Skeletal muscle cell (primary cell): Measurements from ENCODE around the gene TAF8.
"Not testable (repeated sequence)": the region's sequence is repeated elsewhere in the genome, so short reads cannot be mapped to it uniquely, and the experiment has no call there.

Experiments used
- DNase-seq: peaks from one replicate; pipeline ENCODE4 v3.0.0-alpha.2; 2010; ENCODE audit warnings: low read depth
- H3K4me3 ChIP-seq: 2 replicates; pipeline ENCODE4 v1.5.1; 2011; ENCODE audit warnings: low read depth, mild to moderate bottlenecking, control low read depth, low read length, moderate library complexity

TAF8 gene

DNA sequence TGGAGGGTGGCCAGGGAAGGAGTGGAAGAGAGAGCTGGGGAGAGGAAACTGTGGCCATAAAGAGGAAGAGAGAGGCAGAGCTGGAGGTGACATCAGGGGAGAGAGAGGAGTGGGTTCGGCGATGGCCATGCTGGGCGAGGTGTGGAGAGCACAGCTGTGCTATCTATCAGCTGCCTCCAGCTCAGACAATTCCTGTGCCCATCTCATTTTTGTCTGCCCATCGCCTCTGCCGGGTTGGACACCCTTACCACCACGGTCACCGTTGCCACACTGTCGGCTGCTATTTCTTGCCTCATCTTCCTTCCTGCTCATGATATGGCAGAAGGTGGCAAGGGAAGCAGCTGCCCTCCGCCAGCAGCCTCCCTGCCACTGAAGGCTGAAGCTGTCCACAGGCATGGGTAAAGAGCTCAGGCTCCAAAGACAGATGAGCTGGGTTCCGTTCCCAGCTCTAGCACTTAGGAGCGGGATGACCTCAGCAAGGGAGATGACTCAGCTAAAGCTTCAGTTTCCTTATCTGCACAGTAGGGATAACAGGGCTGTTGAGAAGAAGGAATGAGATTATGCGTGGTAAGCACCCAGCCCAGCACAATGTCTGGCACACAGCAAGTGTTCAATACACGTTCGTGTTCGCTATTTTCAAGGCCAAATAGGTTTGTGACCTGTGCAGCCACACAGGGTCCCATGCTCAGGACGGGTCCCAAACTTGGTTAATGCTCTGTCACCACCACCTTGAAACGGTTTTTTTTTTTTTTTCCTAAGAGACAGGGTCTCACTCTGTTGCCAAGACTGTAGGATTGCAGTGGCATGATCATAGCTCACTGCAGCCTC, 21.9 kb upstream of the TAF8 start:
- H3K4me3 ChIP-seq = no peak overlapping the region
- no peak for DNase-seq

DNA sequence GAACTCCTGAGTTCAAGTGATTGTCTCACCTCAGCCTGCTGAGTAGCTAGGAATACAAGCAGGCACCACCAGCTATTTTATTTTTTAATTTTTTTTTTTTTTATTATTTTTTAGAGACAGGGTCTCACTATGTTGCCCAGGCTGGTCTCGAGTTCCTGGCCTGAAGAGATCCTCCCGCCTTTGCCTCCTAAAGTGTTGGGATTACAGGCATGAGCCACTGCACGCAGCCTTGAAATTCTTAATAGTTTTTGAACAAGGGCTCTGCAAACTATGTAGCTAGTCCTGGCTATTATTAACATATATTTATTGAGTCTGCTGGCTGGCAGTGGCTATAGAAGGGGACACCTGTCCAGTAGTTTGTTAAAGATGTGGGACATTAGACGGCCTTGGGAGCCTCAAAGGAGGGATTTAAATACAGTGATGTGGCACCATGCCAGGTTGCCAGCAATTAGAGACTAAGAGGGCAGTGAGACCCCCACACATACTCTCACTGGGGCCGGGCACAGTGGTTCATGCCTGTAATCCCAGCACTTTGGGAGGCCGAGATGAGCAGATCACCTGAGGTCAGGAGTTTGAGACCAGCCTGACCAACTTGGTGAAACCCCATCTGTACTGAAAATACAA, 21.1 kb upstream of the TAF8 start:
- DNase-seq = no peak

DNA sequence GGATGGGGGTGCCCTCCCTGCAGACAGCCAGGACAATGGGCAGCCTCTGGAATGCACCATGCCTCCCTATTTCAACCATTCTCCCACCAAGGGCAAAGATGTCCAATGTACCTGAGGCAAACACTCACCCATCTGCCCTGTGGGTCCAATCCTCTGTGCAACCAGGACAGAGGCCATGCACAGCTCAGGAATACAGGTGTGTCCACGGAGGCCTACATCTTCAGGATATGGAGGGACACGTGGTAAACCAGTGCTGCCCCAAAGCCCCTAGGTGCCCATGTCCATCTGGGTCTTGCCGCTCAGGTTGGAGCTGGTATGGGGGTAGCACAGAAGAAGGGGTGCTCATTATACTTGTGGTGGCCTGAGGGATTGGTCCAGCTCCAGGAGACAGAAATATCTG, 20.4 kb upstream of the TAF8 start:
- DNase-seq = no peak
- H3K4me3 ChIP-seq = no peak overlapping the region

More for the DNA sequence above, 21.1 kb upstream of the TAF8 start:
- H3K4me3 ChIP-seq = no peak overlapping the region

DNA sequence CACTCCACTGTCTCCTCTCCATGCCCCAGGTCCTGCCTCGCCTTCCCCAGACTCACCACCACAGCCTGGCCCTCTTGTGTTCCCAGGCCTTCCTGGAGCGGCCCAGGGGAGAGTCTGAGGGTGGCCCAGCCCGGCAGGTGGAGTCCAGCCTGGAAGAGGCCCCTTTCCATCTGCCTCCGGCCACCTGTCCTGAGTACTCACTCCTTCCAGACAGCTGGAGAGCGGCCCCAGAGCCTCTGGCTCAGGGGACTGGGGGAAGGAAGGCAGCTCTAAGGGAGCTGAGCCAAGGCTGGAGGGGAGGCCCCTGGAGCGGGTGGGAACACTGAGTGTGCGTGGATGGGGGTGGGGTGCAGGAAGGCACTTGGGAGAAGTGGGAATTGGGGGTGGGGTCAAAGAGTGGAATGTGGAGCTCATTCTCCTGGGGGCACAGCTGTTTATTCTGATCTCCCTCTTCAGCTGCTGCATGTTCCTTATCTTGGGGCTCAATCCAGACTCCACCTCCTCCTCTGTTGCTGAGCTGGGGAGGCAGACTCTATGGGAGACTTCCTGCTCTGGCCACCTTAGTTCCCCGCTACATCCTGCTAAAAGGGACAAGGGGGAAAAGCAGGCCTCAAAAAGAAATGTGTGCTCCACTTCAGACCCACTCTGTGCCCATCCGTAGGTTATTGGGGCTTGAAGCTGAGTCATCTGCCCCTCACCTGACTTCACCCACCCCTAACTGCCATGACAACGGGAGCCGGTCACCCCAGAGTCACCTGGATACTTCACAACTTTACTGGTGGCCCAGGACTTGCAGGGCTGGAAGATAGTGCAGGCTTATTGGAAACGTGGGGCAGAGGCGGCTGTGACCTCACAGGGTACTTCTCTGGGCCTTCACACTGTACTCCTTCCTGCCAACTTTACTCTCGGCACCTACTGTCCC, 19.5 kb upstream of the TAF8 start:
- no peak overlapping the region for H3K4me3 ChIP-seq
- DNase-seq = peak; percentile 75

DNA sequence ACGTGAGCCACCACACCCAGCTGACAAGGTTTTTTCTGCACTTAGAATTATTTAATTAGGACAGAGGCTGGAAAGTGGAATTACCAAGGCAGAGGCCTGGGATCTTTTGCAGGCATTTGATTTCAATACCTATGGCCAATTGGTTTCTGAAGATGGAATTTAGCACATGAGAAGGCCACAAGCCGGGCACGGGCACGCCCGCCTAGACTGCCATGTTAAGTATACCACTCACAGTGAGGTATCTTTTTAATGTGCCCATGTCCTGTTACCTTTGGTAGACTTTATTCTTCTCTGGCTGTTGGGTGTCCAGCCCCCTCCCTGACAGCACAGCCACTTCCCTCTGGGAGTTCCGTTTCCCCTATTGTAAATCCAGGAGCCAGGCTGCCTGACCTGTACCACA, 18.0 kb upstream of the TAF8 start:
- no peak for DNase-seq
- no peak overlapping the region for H3K4me3 ChIP-seq

DNA sequence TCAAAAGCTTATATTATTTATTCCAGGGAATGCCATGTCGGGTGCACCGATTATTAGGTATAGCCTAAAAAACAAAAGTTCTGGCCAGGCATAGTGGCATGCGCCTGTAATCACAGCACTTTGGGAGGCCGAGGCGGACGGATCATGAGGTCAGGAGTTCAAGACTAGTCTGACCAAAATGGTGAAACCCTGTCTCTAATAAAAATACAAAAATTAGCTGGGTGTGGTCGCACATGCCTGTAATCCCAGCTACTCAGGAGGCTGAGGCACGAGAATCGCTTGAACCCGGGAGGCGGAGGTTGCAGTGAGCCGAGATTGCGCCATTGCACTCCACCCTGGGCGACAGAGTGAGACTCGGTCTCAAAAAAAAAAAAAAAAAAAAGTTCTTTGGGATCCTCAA, 12.7 kb upstream of the TAF8 start:
- DNase-seq, H3K4me3 ChIP-seq: not testable (repeated sequence)

DNA sequence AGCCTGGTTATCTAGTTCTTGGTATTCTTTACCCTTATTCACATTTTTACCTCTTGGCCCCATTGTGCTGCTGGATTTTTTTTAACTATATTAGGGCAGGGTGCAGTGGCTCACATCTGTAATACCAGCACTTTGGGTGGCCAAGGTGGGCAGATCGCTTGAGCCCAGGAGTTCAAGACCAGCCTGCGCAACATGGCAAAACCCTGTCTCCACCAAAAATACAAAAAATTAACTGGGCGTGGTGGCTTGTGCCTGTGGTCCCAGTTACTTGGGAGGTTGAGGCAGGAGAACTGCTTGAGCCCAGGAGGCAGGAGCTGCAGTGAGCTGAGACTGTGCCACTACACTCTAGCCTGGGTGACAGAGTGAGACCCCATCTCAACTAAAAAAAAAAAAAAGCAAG, 12.2 kb upstream of the TAF8 start:
- no peak for DNase-seq
- no peak overlapping the region for H3K4me3 ChIP-seq

DNA sequence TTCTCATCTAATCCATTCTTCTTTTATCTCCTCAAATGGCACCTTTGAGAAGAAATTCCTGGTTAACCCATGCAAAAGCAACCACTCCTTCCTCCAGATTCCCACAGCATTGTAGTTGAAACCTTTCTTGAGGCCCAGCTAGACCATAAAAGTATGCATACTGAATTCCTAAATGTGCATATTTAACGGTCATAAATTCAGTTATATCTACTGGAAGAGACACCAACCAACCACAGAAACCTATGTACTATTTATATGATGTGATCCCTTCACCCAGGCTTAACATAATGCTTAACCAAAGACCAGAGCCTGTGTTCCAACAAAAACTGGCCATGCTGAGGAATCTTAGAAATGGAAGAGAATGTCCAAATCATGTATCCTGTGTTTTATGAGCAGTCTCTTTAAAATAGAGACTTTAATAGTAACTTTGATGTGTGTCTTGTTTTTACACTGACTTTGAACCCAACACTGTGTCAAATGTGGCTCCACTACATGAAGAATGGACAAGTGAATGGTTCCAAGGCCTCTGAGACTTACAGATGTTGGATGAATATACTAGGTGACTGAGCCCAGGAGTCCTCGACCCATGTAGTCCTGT, 11.4 kb upstream of the TAF8 start:
- DNase-seq = peak; percentile 45
- H3K4me3 ChIP-seq = no peak overlapping the region

DNA sequence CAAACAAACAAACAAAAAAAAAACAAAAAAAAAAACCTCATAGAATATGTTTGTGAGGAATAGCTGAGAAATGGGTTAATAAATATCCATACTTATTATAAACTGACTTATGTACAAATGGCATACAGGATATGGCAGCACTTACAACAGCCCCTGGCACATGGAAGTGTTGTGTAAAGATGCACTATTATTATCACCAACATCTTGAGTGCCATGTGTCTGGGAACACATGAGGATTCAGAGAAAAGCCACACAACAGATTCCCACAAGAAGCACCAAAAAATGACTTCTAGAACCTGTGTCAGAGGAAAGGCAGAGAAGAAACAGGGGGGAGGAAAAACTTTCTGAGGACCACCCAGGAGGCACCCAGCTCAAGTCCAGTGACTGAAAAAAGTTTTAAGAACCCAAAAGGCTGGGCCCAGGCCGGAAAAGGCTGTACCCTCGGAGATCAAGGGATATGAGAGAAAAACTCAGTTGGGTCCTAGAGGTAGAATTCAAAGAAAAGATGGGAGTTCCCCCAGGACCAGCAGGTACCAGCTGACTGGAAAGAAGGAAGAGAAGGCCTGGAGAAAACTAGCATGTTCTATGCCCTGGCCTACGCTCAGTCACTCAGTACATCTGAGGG, 9.4 kb upstream of the TAF8 start:
- DNase-seq = no peak
- no peak overlapping the region for H3K4me3 ChIP-seq

DNA sequence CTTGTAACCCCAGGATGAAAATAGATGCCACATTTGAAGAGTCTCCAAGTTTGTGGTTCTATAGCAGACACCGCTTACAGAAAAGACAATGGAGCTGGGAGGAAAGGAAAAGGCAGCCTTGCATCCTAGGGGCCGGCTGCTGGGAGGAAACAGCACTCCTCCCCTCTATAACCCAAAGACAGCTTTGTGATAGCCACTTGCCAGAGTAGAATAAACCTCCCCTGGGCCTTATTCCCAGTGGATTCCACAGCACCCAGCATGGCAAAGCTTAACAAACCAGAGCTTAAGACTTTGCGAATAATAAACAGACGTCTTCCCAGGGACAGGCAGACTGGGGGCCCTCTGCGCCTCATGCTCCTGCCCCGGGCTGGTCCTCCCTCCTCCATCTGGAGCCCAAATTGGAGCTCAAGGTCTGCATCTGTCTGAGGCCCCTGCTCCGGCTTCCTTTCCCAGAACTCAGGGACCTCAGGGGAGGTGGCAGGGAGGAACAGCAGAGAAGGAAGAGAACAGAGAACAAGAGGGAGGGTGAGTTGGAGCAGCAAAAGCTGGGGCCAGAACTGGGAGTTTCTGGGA, 8.8 kb upstream of the TAF8 start:
- no peak overlapping the region for H3K4me3 ChIP-seq

DNA sequence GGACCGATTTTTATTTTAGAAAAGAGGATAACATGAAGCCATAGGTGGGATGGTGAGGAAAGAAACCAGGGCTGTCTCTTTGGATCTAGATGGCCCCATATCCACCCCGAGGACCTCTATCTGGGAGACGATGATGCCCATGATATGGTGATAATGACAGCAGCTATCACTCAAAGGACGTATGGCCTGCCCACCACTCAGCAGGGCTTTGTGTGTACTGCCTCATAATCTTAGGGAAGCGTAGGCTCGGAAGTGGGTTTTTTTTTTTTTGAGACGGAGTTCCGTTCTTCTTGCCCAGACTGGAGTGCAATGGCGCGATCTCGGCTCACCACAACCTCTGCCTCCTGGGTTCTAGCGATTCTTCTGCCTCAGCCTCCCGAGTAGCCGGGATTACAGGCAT, 8.2 kb upstream of the TAF8 start:
- no peak for DNase-seq
- H3K4me3 ChIP-seq = no peak overlapping the region

More for the DNA sequence above, 8.8 kb upstream of the TAF8 start:
- no peak for DNase-seq

DNA sequence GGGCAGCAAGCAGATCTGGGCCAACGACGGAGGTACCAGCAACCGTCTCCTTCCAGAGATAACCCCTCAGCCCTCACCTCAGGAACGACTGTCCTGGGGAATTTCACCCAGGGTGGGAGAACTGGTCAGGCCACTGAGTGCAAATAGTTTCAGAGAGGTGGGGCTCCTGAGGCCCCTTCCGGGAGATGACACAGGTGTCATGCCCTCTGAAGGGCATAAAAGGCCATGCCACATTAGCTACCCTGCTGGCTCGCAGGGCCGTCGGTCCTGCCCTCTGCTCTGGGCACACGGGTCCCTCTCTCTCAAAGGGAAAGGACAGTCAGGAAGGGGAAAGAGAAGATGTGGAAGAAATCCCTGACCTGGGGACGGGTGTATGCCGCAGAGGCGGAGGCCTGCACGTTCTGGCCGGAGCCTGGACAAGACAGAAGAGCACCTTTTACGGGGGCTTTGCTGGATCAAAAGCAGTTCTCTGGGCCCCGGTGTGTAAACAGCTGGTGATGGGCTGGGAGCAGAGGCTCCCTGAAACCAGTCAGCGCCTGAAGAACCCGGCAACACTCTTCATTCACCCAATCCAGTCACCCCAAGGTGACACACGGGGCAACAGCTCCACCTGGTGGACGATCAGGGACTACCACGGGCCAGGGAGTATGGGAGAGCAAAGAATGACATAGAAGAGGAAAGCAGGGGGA, 6.4 kb upstream of the TAF8 start:
- DNase-seq = peak; percentile 41
- no peak overlapping the region for H3K4me3 ChIP-seq

DNA sequence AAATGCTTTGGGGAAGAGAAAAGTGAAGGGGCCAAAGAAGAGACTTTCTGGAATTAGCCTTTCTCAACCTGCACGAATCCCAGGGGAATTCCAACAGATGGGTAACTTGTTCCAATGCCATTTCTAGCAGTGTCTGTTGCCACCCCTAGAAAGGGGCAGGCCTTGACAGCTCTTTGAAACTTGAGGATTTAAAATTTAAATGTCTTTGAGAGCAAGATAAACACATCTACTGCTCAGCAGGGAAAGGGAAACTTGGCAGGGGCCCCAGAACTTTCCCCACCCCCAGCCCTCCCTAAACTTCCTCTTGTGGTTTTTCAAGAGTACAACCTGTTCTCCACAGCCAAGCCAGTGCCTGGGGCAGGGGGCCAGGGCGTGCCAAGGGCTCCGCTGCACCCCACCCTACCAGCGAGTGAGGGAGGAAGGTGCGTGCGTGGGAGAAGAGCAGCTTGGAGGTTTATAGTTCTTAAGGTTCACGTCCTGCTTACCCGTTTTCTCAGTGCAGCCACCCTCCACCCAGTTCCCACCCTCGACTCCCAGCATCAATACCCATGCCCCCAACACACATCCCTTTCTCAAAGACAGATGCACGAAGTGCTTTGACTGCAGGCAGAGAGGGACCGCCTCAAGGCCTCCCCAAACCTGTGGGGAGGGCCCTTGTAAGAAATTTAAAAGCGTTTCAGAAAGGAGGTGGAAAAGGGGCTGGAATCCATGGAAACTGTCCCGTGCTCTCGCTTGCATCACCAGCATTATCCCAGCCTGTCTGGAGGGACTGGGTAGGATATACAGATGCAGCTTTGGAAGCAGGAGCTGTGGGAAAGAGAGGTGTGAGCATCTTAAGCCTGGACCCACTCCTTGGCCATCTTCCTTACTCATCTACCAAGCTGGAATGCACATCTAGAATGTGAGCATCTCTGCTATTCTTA, 4.5 kb upstream of the TAF8 start:
- H3K4me3 ChIP-seq = peak overlapping the region; percentile 8
- peak; percentile 93 for DNase-seq

DNA sequence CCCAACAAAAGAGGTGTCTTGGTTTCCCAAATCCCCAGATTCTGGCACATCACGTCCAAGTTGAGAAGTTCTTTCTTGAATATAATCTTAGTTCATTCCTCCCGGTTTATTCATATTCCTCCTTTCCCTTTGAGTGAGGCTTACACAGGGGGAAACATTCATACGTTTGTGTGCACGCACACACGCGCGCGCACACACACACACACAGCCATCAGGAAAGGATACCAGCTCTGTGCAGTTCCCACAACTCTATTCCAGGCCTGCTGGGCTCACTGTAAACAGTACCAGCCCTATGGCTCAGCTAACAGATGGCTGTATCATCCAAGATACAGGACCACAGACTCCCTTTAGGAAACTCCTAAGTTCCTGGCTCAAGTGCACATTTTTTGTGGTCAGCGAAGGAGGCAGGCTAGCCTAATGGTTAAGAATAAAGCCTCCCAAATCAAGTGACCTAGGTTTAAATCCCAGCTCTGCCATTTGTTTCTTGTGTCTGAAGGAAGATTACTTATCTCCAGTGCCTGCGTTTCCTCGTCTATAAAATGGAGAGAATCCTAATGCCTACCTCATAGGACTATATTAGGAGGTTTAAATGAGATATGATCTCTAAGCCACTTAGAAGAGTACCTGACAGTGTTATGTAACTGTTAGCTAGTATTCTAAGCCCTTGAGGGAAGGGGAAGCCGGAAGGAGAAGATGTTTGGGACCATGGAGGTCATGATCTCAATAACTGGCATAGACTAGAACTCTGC, 3.7 kb upstream of the TAF8 start:
- peak; percentile 53 for DNase-seq
- peak overlapping the region; percentile 71 for H3K4me3 ChIP-seq

DNA sequence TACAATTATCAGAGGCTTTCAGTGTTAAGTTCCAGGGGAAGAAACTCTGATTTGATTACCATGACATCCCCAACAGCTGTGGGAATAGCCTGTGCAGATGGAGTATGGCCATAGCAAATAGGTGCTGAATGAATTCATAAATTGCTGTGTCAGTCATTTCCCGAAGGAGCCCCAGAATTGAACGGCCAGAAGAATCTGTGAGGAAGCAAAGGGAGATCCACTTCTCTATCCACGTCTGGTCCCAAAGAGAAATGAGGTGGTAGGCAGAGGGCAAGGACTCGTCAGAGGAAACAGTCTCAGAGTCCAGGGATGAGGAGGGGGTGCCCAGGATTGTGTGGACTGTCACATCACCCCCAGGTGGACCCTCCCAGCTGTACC, 3.1 kb upstream of the TAF8 start:
- peak overlapping the region; percentile 71 for H3K4me3 ChIP-seq
- no peak for DNase-seq

DNA sequence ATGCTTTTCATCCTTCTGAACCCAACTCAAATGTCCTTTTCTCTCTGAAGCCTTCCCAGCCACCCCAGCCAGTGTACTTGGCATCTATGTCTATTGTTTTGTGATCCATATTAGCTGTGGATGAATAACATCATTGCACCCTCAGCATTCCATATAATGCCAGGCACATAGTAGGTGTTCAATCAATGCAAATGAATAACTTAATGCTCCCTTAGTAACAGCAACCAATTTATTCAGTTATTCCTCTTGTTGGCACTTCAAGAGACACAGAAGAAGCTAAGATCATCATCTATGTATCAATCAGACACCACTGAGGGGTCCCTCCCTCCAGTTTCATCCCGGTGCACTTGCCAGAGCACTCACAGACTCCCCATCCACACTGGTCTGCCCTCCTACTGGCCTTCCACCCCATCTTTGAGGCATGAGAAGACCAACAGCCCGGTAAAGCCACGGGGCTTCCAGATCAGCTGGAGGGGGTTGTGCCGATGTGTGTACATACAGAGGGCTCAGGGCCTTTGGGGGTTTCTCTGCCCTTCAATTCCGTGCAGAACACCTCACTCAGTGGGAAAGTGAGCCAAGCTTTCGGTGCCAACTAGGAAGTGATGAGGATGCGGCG, 2.4 kb upstream of the TAF8 start:
- peak overlapping the region; percentile 71 for H3K4me3 ChIP-seq
- DNase-seq = no peak
